GM10248 (cell line): ENCODE data around the gene MYO1A.

Experiments
- CTCF ChIA-PET: fragments of 300-600 bp; sonication (Branson Sonifier 250); formaldehyde crosslinking; extraction: SDS; loops from one replicate; lab custom pipeline; 2021; ENCODE audit warnings: antibody characterized with exemption; lab: Yijun Ruan, JAX
- POLR2A ChIA-PET: fragments of 350-650 bp; sonication (Branson Sonifier 250); formaldehyde crosslinking; extraction: SDS; loops from one replicate; lab custom pipeline; 2020; ENCODE audit warnings: antibody characterized with exemption; lab: Yijun Ruan, JAX
- DNase-seq: peaks from one replicate; pipeline ENCODE4 v3.0.0; 2012; ENCODE audit errors: extremely low spot score
- CTCF ChIP-seq: IDR thresholded peaks from 2 replicates; pipeline ENCODE4 v1.5.1; 2012; ENCODE audit warnings: mild to moderate bottlenecking, low read depth; ENCODE audit errors: extremely low read depth, missing control alignments, control extremely low read depth

The MYO1A gene

GRCh38 chr12:57048423-57049118, 1.4 kb downstream of the MYO1A start:
- ChIA-PET POLR2A (no interaction called here), CTCF (interaction anchor here (1.2 to 7.3 kb wide), 10 partner anchors 8 to 76 kb away, joined by 3 to 64 read pairs (median 6); no protein-coding TSS in a partner anchor)
- DNase-seq = no peak
- TF ChIP-seq CTCF = no peak

GRCh38 chr12:57047981-57048380, 1.9 kb downstream of the MYO1A start:
- ChIA-PET CTCF (interaction anchor here (0.8 to 7.3 kb wide), 8 partner anchors 8 to 77 kb away, joined by 3 to 64 read pairs (median 6); no protein-coding TSS in a partner anchor), POLR2A (no interaction called here)
- DNase-seq = no peak
- no peak for TF ChIP-seq CTCF

- CTCF ChIA-PET = interaction anchor here (0.8 to 7.3 kb wide), 12 partner anchors 9 to 77 kb away, joined by 3 to 64 read pairs (median 6); partner anchors contain the start of gene STAT6
- DNase-seq = no peak
- POLR2A ChIA-PET = no interaction called here
- TF ChIP-seq CTCF = no peak
Measured at GRCh38 chr12:57046947-57047890, 2.7 kb downstream of the MYO1A start.

GRCh38 chr12:57046086-57046791, 3.7 kb downstream of the MYO1A start:
- ChIA-PET POLR2A (no interaction called here), CTCF (interaction anchor here (0.7 to 7.3 kb wide), 7 partner anchors 11 to 66 kb away, joined by 3 to 64 read pairs (median 3); partner anchors contain the start of gene STAT6)
- DNase-seq = no peak

GRCh38 chr12:57044889-57045288, 5.0 kb downstream of the MYO1A start:
- no peak for DNase-seq
- ChIA-PET CTCF (interaction anchor here (1.2 to 1.3 kb wide), 2 partner anchors 57 to 68 kb away, joined by 3 read pairs; no protein-coding TSS in a partner anchor), POLR2A (no interaction called here)
- no peak for TF ChIP-seq CTCF

More at GRCh38 chr12:57046086-57046791, 3.7 kb downstream of the MYO1A start:
- no peak for TF ChIP-seq CTCF

GRCh38 chr12:57044468-57044867, 5.5 kb downstream of the MYO1A start:
- DNase-seq = no peak
- ChIA-PET CTCF (interaction anchor here (1.3 to 1.7 kb wide), 2 partner anchors 13 to 57 kb away, joined by 3 to 6 read pairs; no protein-coding TSS in a partner anchor), POLR2A (no interaction called here)
- no peak for TF ChIP-seq CTCF
